ENCODE data around the gene H2AZ2. TPM values are rescaled to one million over a fixed set of nuclear protein-coding genes. Genes with fewer than 3 reads are reported as not detected.

Gene H2AZ2
- total and polyA plus RNA-seq, 2 donors (not counting 1 experiment from before 2014, with no cell fraction given), result 55.3 to 129 TPM

GRCh38 chr7:44881610-44882009, 33.7 kb upstream of the H2AZ2 start:
- peaks cover 48 to 49% of the 10 kb centered on the region in 2 donors for H3K4me1 ChIP-seq (ENCODE audit: control insufficient read depth in 2 of 2, insufficient read depth in 2 of 2, low read length in 2 of 2)

GRCh38 chr7:44881066-44881600, 33.2 kb upstream of the H2AZ2 start:
- Histone ChIP-seq H3K36me3 (replicated peaks in 1 of 2; ENCODE audit: control extremely low read depth in 1 of 2, control insufficient read depth in 1 of 2, extremely low read depth in 1 of 2, insufficient read depth in 2 of 2, low read length in 1 of 2) (peaks cover 0 to 3% of the 10 kb centered on the region in 2 experiments), H3K9ac (ENCODE audit: low read length) (no peak overlapping the region), H2AFZ (ENCODE audit: insufficient read depth, low read depth, low read length, poor library complexity, severe bottlenecking) (no peak overlapping the region), H3K9me3 (ENCODE audit: control extremely low read depth in 1 of 3, control insufficient read depth in 2 of 3, insufficient read depth in 1 of 3, low read length in 2 of 3) (peaks cover 0 to 9% (median 8%) of the 10 kb centered on the region in 3 donors), H3K27me3 (replicated peaks in 1 of 4; ENCODE audit: control extremely low read depth in 1 of 4, control insufficient read depth in 3 of 4, insufficient read depth in 4 of 4, low read length in 3 of 4) (no peaks in the 10 kb centered on the region), H3K4me1 (ENCODE audit: control insufficient read depth in 2 of 2, insufficient read depth in 2 of 2, low read length in 2 of 2) (peaks cover 45 to 47% of the 10 kb centered on the region in 2 donors), H3K27ac (ENCODE audit: low read length in 2 of 2) (peak overlapping the region in 1 of 2 donors; percentile 4), H4K20me1 (ENCODE audit: control insufficient read depth, insufficient read depth, low read length, poor library complexity, severe bottlenecking) (peaks cover 4% of the 10 kb centered on the region), H3K79me2 (ENCODE audit: control insufficient read depth, insufficient read depth, low read length) (peaks cover 41% of the 10 kb centered on the region), H3K4me3 (ENCODE audit: control extremely low read depth in 1 of 5, extremely low read depth in 1 of 5, insufficient read depth in 1 of 5, low read depth in 2 of 5, low read length in 4 of 5) (peak overlapping the region in 1 of 5 experiments; percentile 41), H3K4me2 (replicated peaks; ENCODE audit: low read depth, low read length, poor library complexity, severe bottlenecking) (peak overlapping the region; percentile 42)
- intact Hi-C loops (cut with micrococcal nuclease), result no loop called here
- H3K4me3 Mint-ChIP-seq, result peak overlapping the region; percentile 78
- WGBS (ENCODE audit: insufficient coverage), result no CpG with 5 or more reads among the region's 1 CpG
- no peak for DNase-seq
- no peaks in the 10 kb centered on the region for H3K27me3 Mint-ChIP-seq
- ChIA-PET CTCF (interaction anchor here (1.0 to 3.6 kb wide), 3 partner anchors 23 to 47 kb away, joined by 6 to 20 read pairs (median 6); no protein-coding TSS in a partner anchor), POLR2A (no interaction called here)
- no peak for ATAC-seq (ENCODE audit: low read depth)
- no peaks in the 10 kb centered on the region for H3K9me3 Mint-ChIP-seq (ENCODE audit: insufficient read depth)
- peaks cover 65% of the 10 kb centered on the region for H3K4me1 Mint-ChIP-seq
- H3K27ac Mint-ChIP-seq, result no peak overlapping the region
- TF ChIP-seq, protein P1, sequence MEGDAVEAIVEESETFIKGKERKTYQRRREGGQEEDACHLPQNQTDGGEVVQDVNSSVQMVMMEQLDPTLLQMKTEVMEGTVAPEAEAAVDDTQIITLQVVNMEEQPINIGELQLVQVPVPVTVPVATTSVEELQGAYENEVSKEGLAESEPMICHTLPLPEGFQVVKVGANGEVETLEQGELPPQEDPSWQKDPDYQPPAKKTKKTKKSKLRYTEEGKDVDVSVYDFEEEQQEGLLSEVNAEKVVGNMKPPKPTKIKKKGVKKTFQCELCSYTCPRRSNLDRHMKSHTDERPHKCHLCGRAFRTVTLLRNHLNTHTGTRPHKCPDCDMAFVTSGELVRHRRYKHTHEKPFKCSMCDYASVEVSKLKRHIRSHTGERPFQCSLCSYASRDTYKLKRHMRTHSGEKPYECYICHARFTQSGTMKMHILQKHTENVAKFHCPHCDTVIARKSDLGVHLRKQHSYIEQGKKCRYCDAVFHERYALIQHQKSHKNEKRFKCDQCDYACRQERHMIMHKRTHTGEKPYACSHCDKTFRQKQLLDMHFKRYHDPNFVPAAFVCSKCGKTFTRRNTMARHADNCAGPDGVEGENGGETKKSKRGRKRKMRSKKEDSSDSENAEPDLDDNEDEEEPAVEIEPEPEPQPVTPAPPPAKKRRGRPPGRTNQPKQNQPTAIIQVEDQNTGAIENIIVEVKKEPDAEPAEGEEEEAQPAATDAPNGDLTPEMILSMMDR (IDR thresholded peaks at IDR 0.05), result no peak
- TF ChIP-seq EZH2 (IDR thresholded peaks at IDR 0.05; ENCODE audit: borderline replicate concordance, insufficient read depth, low read depth, low read length, poor library complexity, severe bottlenecking), result no peak

More at GRCh38 chr7:44881610-44882009, 33.7 kb upstream of the H2AZ2 start:
- Mint-ChIP-seq H3K4me1 (peaks cover 64% of the 10 kb centered on the region), H3K27me3 (no peaks in the 10 kb centered on the region), H3K4me3 (peak overlapping the region; percentile 49), H3K9me3 (ENCODE audit: insufficient read depth) (no peaks in the 10 kb centered on the region), H3K27ac (no peak overlapping the region)
- H3K79me2 ChIP-seq (ENCODE audit: control insufficient read depth, insufficient read depth, low read length), result peaks cover 41% of the 10 kb centered on the region
- intact Hi-C loops (cut with micrococcal nuclease), result no loop called here
- peaks cover 0 to 3% of the 10 kb centered on the region in 2 experiments for H3K36me3 ChIP-seq (replicated peaks in 1 of 2; ENCODE audit: control extremely low read depth in 1 of 2, control insufficient read depth in 1 of 2, extremely low read depth in 1 of 2, insufficient read depth in 2 of 2, low read length in 1 of 2)
- no peak overlapping the region for H2AFZ ChIP-seq (ENCODE audit: insufficient read depth, low read depth, low read length, poor library complexity, severe bottlenecking)
- H3K4me3 ChIP-seq (ENCODE audit: control extremely low read depth in 1 of 5, extremely low read depth in 1 of 5, insufficient read depth in 1 of 5, low read depth in 2 of 5, low read length in 4 of 5), result peak overlapping the region in 1 of 5 experiments; percentile 41
- H4K20me1 ChIP-seq (ENCODE audit: control insufficient read depth, insufficient read depth, low read length, poor library complexity, severe bottlenecking), result peaks cover 4% of the 10 kb centered on the region
- ATAC-seq (ENCODE audit: low read depth) (no peak), DNase-seq (no peak)
- peaks cover 0 to 9% (median 8%) of the 10 kb centered on the region in 3 donors for H3K9me3 ChIP-seq (ENCODE audit: control extremely low read depth in 1 of 3, control insufficient read depth in 2 of 3, insufficient read depth in 1 of 3, low read length in 2 of 3)
- no peak overlapping the region for H3K9ac ChIP-seq (ENCODE audit: low read length)
- peak overlapping the region in 1 of 2 donors; percentile 4 for H3K27ac ChIP-seq (ENCODE audit: low read length in 2 of 2)
- CTCF ChIA-PET, result interaction anchor here (1.0 to 3.6 kb wide), 4 partner anchors 24 to 47 kb away, joined by 6 to 20 read pairs (median 7); partner anchors contain the start of gene H2AZ2
- POLR2A ChIA-PET, result interaction anchor here (0.5 kb wide), 1 partner anchor 22 kb away, joined by 4 read pairs; no protein-coding TSS in a partner anchor
- H3K27me3 ChIP-seq (replicated peaks in 1 of 4; ENCODE audit: control extremely low read depth in 1 of 4, control insufficient read depth in 3 of 4, insufficient read depth in 4 of 4, low read length in 3 of 4), result no peaks in the 10 kb centered on the region
- TF ChIP-seq, protein P1 (IDR thresholded peaks at IDR 0.05), result no peak
- no peak for TF ChIP-seq EZH2 (IDR thresholded peaks at IDR 0.05; ENCODE audit: borderline replicate concordance, insufficient read depth, low read depth, low read length, poor library complexity, severe bottlenecking)
- H3K4me2 ChIP-seq (replicated peaks; ENCODE audit: low read depth, low read length, poor library complexity, severe bottlenecking), result peak overlapping the region; percentile 42

Measured in B cell (primary cell).